ENCODE data around the gene TMEM198. TPM values are rescaled to one million over a fixed set of nuclear protein-coding genes. Genes with fewer than 3 reads are reported as not detected.

Gene TMEM198
- total and polyA plus RNA-seq, 9 of the 15 experiments (the other 6 are each of a cell fraction or from before 2014, with no cell fraction given), result 0.03 to 3.8 (median 1.0) TPM

GRCh38 chr2:219551441-219552381, 7.9 kb downstream of the TMEM198 start (continued):
- TF ChIP-seq PHB (CRISPR knock-in tag; IDR thresholded peaks at IDR 0.05) (no peak), BDP1 (IDR thresholded peaks at IDR 0.05; ENCODE audit: insufficient read depth, insufficient read length) (no peak), CREB5 (CRISPR knock-in tag; IDR thresholded peaks at IDR 0.05) (no peak), ZNF318 (IDR thresholded peaks at IDR 0.05; ENCODE audit: borderline replicate concordance in 1 of 2, low read depth in 1 of 2) (no peak), CLOCK (CRISPR knock-in tag; IDR thresholded peaks at IDR 0.05; ENCODE audit: borderline replicate concordance) (no peak), BHLHE40 (IDR thresholded peaks at IDR 0.05; ENCODE audit: low read length) (no peak), ZNF184 (CRISPR knock-in tag; IDR thresholded peaks at IDR 0.05) (no peak), RFX5 (IDR thresholded peaks at IDR 0.05; ENCODE audit: low read depth, low read length) (no peak), NFYB (IDR thresholded peaks at IDR 0.05; ENCODE audit: extremely low read depth, insufficient read length) (no peak), ZNF77 (CRISPR knock-in tag; IDR thresholded peaks at IDR 0.05) (no peak)
- TF ChIP-seq, protein P1, sequence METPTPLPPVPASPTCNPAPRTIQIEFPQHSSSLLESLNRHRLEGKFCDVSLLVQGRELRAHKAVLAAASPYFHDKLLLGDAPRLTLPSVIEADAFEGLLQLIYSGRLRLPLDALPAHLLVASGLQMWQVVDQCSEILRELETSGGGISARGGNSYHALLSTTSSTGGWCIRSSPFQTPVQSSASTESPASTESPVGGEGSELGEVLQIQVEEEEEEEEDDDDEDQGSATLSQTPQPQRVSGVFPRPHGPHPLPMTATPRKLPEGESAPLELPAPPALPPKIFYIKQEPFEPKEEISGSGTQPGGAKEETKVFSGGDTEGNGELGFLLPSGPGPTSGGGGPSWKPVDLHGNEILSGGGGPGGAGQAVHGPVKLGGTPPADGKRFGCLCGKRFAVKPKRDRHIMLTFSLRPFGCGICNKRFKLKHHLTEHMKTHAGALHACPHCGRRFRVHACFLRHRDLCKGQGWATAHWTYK (CRISPR knock-in tag; IDR thresholded peaks at IDR 0.05), result no peak
- TF ChIP-seq, protein P2, sequence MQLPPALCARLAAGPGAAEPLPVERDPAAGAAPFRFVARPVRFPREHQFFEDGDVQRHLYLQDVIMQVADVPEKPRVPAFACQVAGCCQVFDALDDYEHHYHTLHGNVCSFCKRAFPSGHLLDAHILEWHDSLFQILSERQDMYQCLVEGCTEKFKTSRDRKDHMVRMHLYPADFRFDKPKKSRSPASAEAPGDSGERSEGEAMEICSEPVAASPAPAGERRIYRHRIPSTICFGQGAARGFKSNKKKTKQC (CRISPR knock-in tag; IDR thresholded peaks at IDR 0.05), result no peak

Measured in K562 (cell line).